Liver (tissue), 9 donors: ENCODE results near the gene MEOX1. TPM values are rescaled to one million over a fixed set of nuclear protein-coding genes. Genes with fewer than 3 reads are reported as not detected.

Experiments used
- DNase-seq: peaks from one replicate; pipeline ENCODE4 v3.0.0-alpha.2; 2017; ENCODE audit warnings: low spot score
- H3K27ac ChIP-seq, 2 donors: one replicate each; pipeline ENCODE4 v1.7.0; 2013; ENCODE audit warnings: inconsistent platforms in 2 of 2, low read length in 2 of 2, control low read depth in 1 of 2, low read depth in 1 of 2, mild to moderate bottlenecking in 1 of 2
- H3K27me3 ChIP-seq, 4 donors: one replicate each; pipeline versions ENCODE4 v1.6.1 to v1.7.0; 2013; ENCODE audit warnings: low read length in 3 of 4, inconsistent platforms in 1 of 4, mild to moderate bottlenecking in 1 of 4, moderate library complexity in 1 of 4; ENCODE audit not compliant: control insufficient read depth in 4 of 4, insufficient read depth in 4 of 4
- H3K36me3 ChIP-seq, 4 donors: one replicate each; pipeline versions ENCODE4 v1.6.1 to v1.7.0; 2013; ENCODE audit warnings: low read length in 3 of 4, mild to moderate bottlenecking in 3 of 4, low read depth in 1 of 4, moderate library complexity in 1 of 4; ENCODE audit not compliant: control insufficient read depth in 4 of 4, insufficient read depth in 3 of 4
- H3K4me1 ChIP-seq, 4 donors: one replicate each; pipeline versions ENCODE4 v1.6.1 to v1.7.0; 2013; ENCODE audit warnings: low read length in 3 of 4, mild to moderate bottlenecking in 3 of 4, moderate library complexity in 1 of 4; ENCODE audit not compliant: control insufficient read depth in 4 of 4, insufficient read depth in 4 of 4
- H3K4me3 ChIP-seq, 3 donors: one replicate each; pipeline versions ENCODE4 v1.6.1 to v1.7.0; 2013; ENCODE audit warnings: low read length in 3 of 3, control low read depth in 1 of 3, low read depth in 1 of 3, mild to moderate bottlenecking in 1 of 3
- H3K9ac ChIP-seq, 2 donors: one replicate each; pipeline ENCODE4 v1.7.0; 2013; ENCODE audit warnings: low read length in 2 of 2, mild to moderate bottlenecking in 2 of 2, moderate library complexity in 2 of 2, control low read depth in 1 of 2, low read depth in 1 of 2
- H3K9me3 ChIP-seq, 4 donors: one replicate each; pipeline versions ENCODE4 v1.6.1 to v1.7.0; 2013; ENCODE audit warnings: low read length in 3 of 4; ENCODE audit not compliant: control insufficient read depth in 4 of 4
- EGR1 ChIP-seq, 2 donors: IDR thresholded peaks; 2 replicates each; pipeline ENCODE4 v1.6.1; 2016 to 2018; ENCODE audit warnings: antibody characterized with exemption in 2 of 2, low read depth in 2 of 2
- FOXA1 ChIP-seq: IDR thresholded peaks from 2 replicates; pipeline ENCODE4 v1.6.1; 2016; ENCODE audit warnings: antibody characterized with exemption
- FOXA2 ChIP-seq: IDR thresholded peaks from 2 replicates; pipeline ENCODE4 v1.6.1; 2016; ENCODE audit warnings: antibody characterized with exemption
- GABPA ChIP-seq, 2 donors: IDR thresholded peaks in 1 of 2; conservative IDR thresholded peaks in 1 of 2; 2 replicates each; pipeline ENCODE4 v1.6.1; 2016; ENCODE audit warnings: antibody characterized with exemption in 2 of 2, mild to moderate bottlenecking in 1 of 2, moderate library complexity in 1 of 2
- HNF4A ChIP-seq, 2 donors: conservative IDR thresholded peaks; 2 replicates each; pipeline ENCODE4 v1.6.1; 2016; ENCODE audit warnings: antibody characterized with exemption in 2 of 2, mild to moderate bottlenecking in 2 of 2
- HNF4G ChIP-seq: IDR thresholded peaks from 2 replicates; pipeline ENCODE4 v1.6.1; 2016; ENCODE audit warnings: antibody characterized with exemption
- JUND ChIP-seq, 2 donors: IDR thresholded peaks; 2 replicates each; pipeline ENCODE4 v1.6.1; 2016; ENCODE audit warnings: antibody characterized with exemption in 2 of 2
- MAX ChIP-seq: IDR thresholded peaks from 2 replicates; pipeline ENCODE4 v1.6.1; 2016; ENCODE audit warnings: antibody characterized with exemption
- NR2F2 ChIP-seq: IDR thresholded peaks from 2 replicates; pipeline ENCODE4 v1.6.1; 2016; ENCODE audit warnings: antibody characterized with exemption
- RAD21 ChIP-seq, 2 donors: IDR thresholded peaks; 2 replicates each; pipeline ENCODE4 v1.6.1; 2016; ENCODE audit warnings: antibody characterized with exemption in 2 of 2, mild to moderate bottlenecking in 2 of 2
- REST ChIP-seq: IDR thresholded peaks from 2 replicates; pipeline ENCODE4 v1.6.1; 2016; ENCODE audit warnings: antibody characterized with exemption, mild to moderate bottlenecking
- RXRA ChIP-seq, 2 donors: IDR thresholded peaks; 2 replicates each; pipeline ENCODE4 v1.6.1; 2017 to 2018; ENCODE audit warnings: antibody characterized with exemption in 2 of 2, mild to moderate bottlenecking in 1 of 2
- SP1 ChIP-seq: IDR thresholded peaks from 2 replicates; pipeline ENCODE4 v1.6.1; 2018; ENCODE audit warnings: antibody characterized with exemption, mild to moderate bottlenecking
- TAF1 ChIP-seq: conservative IDR thresholded peaks from 2 replicates; pipeline ENCODE4 v1.6.1; 2016; ENCODE audit warnings: antibody characterized with exemption, mild to moderate bottlenecking
- YY1 ChIP-seq: IDR thresholded peaks from 2 replicates; pipeline ENCODE4 v1.6.1; 2016; ENCODE audit warnings: antibody characterized with exemption, mild to moderate bottlenecking
- WGBS: extraction: QIAGEN DNeasy Blood & Tissue Kit; methylation state at CpG from one replicate; pipeline ENCODE4 v1.1.7; 2013; 5-methylcytosine and 5-hydroxymethylcytosine counted together
- polyA plus RNA-seq, 2 donors: library from polyadenylated mRNA; stranded (reverse) in 1 of 2; unstranded in 1 of 2; fragments of 200-250 nt in 1 of 2; fragments of >200 nt in 1 of 2; fragmentation: Nextera tagmentation in 1 of 2; extraction: Ambion mirVana in 1 of 2; gene quantifications; one replicate each; pipeline versions ENCODE4 v1.2.1 to v1.2.3, GENCODE V29; 2013 to 2015
- total RNA-seq, 2 donors: library from RNA; depleted of rRNA; stranded (reverse); fragments of >200 nt; gene quantifications; one replicate each; pipeline ENCODE4 v1.2.3, GENCODE V29; 2014
- TF ChIP-seq, protein P1 (sequence below): fragments of 150-350 bp; IDR thresholded peaks from 2 replicates; pipeline ENCODE4 v1.5.1; 2017; ENCODE audit warnings: improper control_type of control experiment, low read depth, low read length; ENCODE audit not compliant: missing input control
- TF ChIP-seq, protein P2 (sequence below): IDR thresholded peaks from 2 replicates; pipeline ENCODE4 v1.6.1; 2016; ENCODE audit warnings: antibody characterized with exemption
- TF ChIP-seq, protein P3 (sequence below): IDR thresholded peaks from 2 replicates; pipeline ENCODE4 v1.6.1; 2016; ENCODE audit warnings: antibody characterized with exemption
- donor health status: healthy.
- donor health status: healthy.
- donor health status: healthy.
- donor health status: healthy.
- donor health status: healthy.

MEOX1 gene
- total and polyA plus RNA-seq, 4 donors = 0.05 to 0.33 TPM; not detected in 2

DNA sequence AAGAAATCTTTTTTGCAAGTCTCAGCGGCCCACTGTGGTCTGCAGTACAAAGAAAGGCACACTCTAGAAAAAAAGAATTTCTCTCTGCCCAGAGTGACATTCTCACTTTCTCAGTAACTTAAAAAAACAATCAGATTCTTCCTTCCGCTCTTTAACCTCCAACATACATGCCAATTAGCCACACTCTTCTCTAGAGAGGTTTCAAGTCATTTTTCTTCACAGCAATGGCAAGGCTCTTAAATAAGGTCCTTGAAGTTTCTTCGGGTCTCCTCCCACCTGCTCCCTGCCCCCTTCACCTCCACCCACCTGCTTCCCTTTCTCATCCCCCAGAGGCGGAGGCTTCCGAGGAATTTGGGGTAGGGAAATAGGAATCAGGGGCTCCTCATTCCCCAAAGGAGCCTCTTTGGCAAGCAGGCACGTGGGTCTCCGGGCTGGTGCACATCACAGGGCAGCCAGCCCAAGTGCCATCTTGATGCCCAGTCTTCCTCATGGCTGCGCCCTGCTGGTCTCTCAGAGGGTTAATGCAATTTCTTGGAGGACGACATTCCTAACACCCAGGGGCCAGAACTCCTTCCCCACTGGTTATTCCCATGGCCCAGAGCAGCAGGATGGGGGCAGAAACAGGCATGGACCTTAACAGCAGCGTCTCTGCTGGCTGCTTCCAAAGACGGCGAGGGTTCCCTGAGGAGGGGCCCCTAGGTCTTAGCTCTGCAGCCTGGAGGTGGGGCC is 855 bp upstream of the MEOX1 start:
- WGBS = 82% methylated on average over 12 of the region's 12 CpGs
- DNase-seq = no peak
- Histone ChIP-seq H3K4me1 (no peaks in the 10 kb centered on the region), H3K27me3 (no peaks in the 10 kb centered on the region), H3K9ac (no peak overlapping the region), H3K4me3 (no peak overlapping the region), H3K9me3 (no peaks in the 10 kb centered on the region), H3K27ac (no peak overlapping the region), H3K36me3 (no peaks in the 10 kb centered on the region)
- TF ChIP-seq MAX (no peak), HNF4G (no peak), FOXA2 (no peak), RXRA (IDR thresholded peaks at IDR 0.05) (no peak), RAD21 (IDR thresholded peaks at IDR 0.05) (no peak), JUND (IDR thresholded peaks at IDR 0.05) (no peak), EGR1 (IDR thresholded peaks at IDR 0.05; ENCODE audit: low read depth in 2 of 2) (no peak), FOXA1 (no peak), SP1 (no peak), NR2F2 (no peak), HNF4A (conservative IDR thresholded peaks at IDR 0.05) (no peak), TAF1 (no peak), YY1 (no peak)
- TF ChIP-seq, protein P1, sequence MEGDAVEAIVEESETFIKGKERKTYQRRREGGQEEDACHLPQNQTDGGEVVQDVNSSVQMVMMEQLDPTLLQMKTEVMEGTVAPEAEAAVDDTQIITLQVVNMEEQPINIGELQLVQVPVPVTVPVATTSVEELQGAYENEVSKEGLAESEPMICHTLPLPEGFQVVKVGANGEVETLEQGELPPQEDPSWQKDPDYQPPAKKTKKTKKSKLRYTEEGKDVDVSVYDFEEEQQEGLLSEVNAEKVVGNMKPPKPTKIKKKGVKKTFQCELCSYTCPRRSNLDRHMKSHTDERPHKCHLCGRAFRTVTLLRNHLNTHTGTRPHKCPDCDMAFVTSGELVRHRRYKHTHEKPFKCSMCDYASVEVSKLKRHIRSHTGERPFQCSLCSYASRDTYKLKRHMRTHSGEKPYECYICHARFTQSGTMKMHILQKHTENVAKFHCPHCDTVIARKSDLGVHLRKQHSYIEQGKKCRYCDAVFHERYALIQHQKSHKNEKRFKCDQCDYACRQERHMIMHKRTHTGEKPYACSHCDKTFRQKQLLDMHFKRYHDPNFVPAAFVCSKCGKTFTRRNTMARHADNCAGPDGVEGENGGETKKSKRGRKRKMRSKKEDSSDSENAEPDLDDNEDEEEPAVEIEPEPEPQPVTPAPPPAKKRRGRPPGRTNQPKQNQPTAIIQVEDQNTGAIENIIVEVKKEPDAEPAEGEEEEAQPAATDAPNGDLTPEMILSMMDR = no peak
- TF ChIP-seq, protein P2, sequence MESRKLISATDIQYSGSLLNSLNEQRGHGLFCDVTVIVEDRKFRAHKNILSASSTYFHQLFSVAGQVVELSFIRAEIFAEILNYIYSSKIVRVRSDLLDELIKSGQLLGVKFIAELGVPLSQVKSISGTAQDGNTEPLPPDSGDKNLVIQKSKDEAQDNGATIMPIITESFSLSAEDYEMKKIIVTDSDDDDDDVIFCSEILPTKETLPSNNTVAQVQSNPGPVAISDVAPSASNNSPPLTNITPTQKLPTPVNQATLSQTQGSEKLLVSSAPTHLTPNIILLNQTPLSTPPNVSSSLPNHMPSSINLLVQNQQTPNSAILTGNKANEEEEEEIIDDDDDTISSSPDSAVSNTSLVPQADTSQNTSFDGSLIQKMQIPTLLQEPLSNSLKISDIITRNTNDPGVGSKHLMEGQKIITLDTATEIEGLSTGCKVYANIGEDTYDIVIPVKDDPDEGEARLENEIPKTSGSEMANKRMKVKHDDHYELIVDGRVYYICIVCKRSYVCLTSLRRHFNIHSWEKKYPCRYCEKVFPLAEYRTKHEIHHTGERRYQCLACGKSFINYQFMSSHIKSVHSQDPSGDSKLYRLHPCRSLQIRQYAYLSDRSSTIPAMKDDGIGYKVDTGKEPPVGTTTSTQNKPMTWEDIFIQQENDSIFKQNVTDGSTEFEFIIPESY = no peak

DNA sequence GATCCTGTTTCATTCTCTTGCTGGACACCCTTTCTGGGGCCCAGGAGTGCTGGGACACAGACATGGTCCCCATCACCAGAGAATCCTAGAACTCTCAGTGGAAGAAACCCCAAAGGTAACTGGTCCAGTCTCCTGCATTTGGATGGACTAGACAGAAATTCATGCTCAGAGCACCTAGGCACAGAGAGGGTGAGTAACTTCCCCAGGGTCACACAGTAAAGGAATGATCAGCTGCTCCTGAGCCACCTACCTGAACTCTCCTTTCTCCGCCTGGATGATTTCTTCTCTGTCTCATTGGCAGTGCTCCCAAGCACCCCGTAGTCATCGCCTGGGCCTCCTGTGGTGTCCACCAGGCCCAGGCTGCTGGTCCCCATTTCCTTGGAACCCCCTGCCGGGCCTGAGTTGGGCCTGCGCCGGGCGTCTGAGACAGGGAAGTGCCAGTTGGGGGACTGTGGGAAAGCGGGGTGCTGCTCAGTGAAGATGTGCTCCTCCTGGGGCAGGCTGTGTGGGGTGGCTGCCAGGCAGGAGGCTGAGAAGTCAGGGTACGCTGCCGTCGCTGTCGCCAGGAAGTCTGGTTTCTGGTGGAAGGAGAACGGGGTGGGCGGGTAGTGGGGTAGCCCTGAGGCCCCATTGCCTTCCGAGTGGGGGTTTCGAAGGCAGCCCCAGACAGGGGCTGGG is 767 bp downstream of the MEOX1 start:
- Histone ChIP-seq H3K9ac (no peak overlapping the region), H3K4me3 (no peak overlapping the region), H3K36me3 (no peaks in the 10 kb centered on the region), H3K9me3 (no peaks in the 10 kb centered on the region), H3K27me3 (no peaks in the 10 kb centered on the region), H3K4me1 (no peaks in the 10 kb centered on the region), H3K27ac (no peak overlapping the region)
- no peak for DNase-seq
- 77% methylated on average over 16 of the region's 16 CpGs for WGBS
- TF ChIP-seq GABPA (IDR thresholded peaks at IDR 0.05 in 1 of 2, conservative IDR thresholded peaks at IDR 0.05 in 1 of 2) (no peak), HNF4A (conservative IDR thresholded peaks at IDR 0.05) (no peak), REST (no peak), JUND (IDR thresholded peaks at IDR 0.05) (no peak), RAD21 (IDR thresholded peaks at IDR 0.05) (no peak), FOXA2 (no peak), MAX (no peak), RXRA (IDR thresholded peaks at IDR 0.05) (no peak), TAF1 (no peak), SP1 (no peak), YY1 (no peak)
- TF ChIP-seq, protein P3, sequence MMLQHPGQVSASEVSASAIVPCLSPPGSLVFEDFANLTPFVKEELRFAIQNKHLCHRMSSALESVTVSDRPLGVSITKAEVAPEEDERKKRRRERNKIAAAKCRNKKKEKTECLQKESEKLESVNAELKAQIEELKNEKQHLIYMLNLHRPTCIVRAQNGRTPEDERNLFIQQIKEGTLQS = no peak
- TF ChIP-seq, protein P1 = no peak
